Esophagus muscularis mucosa (tissue), 3 donors: ENCODE data around the gene IFI27L2.

ENCODE experiments used
- CTCF ChIP-seq, 3 experiments: fragments of 200-600 bp in 2 of 3; fragments of 450-650 bp in 1 of 3; sonication (generic) in 2 of 3; IDR thresholded peaks; one replicate each; pipeline ENCODE4 v1.5.1; 2017 to 2019; ENCODE audit warnings: antibody characterized with exemption in 3 of 3, mild to moderate bottlenecking in 2 of 3, moderate library complexity in 1 of 3
- POLR2A ChIP-seq: fragments of 450-650 bp; IDR thresholded peaks from one replicate; pipeline ENCODE4 v1.6.1; 2017; ENCODE audit warnings: antibody characterized with exemption, moderate library complexity, mild to moderate bottlenecking, low read depth
- POLR2AphosphoS5 ChIP-seq, 2 donors: sonication (generic); formaldehyde crosslinking; IDR thresholded peaks; one replicate each; pipeline ENCODE4 v1.6.1; 2017; ENCODE audit warnings: antibody characterized with exemption in 2 of 2

DNA sequence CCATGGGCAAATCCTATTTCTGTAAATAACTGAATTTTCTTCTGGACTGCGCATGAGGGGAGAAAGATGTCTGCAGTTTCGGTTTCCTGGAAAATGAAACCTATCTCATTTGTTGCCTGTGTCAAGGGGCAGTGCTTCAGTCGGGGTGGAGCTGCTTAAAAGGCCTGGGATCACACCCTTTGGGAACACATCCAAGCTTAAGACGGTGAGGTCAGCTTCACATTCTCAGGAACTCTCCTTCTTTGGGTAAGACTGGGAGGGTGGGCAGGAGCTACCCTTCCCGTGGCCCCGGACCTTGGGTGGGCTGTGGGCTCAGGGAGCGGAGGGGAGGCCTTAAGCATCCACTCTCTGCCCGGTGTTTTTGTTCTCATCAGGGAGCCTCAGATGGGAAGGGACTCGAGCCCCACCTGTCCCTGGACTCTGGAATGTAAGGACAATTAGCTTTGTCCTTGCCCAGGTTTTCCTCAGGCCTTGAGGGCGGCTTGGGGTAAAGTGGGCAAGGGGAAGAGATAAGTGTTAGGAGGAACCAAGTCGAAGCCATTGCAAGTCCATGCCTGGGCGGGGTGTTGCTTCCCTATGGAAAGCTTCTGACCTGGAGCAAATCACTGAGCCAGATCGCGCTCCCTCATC is 18.7 kb downstream of the IFI27L2 start, which contains the start of gene IFI27:
- TF ChIP-seq CTCF (IDR thresholded peaks at IDR 0.05) (no peak), POLR2A (peak; percentile 22), POLR2AphosphoS5 (IDR thresholded peaks at IDR 0.05) (peak; percentile 84 to 94)
